ENCODE results near the gene ISX. TPM values are rescaled to one million over a fixed set of nuclear protein-coding genes. Genes with fewer than 3 reads are reported as not detected.

ISX gene
- polyA plus RNA-seq, 2 of the 4 experiments (the other 2 are of a cell fraction): not detected

DNA sequence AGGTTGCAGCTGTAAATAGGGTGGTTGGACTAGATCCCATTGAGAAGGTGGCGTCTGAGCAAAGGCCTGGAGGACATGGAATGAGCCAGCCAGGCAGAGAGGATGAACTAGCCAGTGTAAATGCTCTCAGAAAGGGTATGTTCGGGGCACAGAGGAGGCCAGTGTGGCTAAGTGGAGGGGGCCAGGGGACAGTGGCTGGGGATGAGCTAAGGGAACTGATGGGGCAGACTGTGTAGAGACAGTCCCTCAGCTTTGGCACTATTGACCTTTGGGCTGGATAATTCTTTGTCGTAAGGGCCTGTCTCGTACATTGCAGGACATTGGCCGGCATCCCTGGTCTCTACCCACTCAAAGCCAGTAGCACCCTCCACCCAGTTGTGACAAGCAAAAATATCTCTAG is 43.7 kb upstream of the ISX start:
- H3K27ac ChIP-seq: no peak overlapping the region
- H3K4me1 ChIP-seq: no peaks in the 10 kb centered on the region
- ATAC-seq (no peak), FAIRE-seq (no peak), DNase-seq (ENCODE audit: low read depth in 1 of 2, low spot score in 1 of 2) (no peak)
- TF ChIP-seq CEBPB (IDR thresholded peaks at IDR 0.05): no peak
- TF ChIP-seq POLR2A (IDR thresholded peaks at IDR 0.05; ENCODE audit: low read length): no peak
- TF ChIP-seq REST (IDR thresholded peaks at IDR 0.05): no peak
- TF ChIP-seq, protein P1, sequence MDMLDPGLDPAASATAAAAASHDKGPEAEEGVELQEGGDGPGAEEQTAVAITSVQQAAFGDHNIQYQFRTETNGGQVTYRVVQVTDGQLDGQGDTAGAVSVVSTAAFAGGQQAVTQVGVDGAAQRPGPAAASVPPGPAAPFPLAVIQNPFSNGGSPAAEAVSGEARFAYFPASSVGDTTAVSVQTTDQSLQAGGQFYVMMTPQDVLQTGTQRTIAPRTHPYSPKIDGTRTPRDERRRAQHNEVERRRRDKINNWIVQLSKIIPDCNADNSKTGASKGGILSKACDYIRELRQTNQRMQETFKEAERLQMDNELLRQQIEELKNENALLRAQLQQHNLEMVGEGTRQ (IDR thresholded peaks at IDR 0.05): no peak
- no peak for TF ChIP-seq CHD2 (IDR thresholded peaks at IDR 0.05; ENCODE audit: low read length, partially characterized antibody)
- TF ChIP-seq, protein P2, sequence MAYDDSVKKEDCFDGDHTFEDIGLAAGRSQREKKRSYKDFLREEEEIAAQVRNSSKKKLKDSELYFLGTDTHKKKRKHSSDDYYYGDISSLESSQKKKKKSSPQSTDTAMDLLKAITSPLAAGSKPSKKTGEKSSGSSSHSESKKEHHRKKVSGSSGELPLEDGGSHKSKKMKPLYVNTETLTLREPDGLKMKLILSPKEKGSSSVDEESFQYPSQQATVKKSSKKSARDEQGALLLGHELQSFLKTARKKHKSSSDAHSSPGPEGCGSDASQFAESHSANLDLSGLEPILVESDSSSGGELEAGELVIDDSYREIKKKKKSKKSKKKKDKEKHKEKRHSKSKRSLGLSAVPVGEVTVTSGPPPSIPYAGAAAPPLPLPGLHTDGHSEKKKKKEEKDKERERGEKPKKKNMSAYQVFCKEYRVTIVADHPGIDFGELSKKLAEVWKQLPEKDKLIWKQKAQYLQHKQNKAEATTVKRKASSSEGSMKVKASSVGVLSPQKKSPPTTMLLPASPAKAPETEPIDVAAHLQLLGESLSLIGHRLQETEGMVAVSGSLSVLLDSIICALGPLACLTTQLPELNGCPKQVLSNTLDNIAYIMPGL (CRISPR knock-in tag; IDR thresholded peaks at IDR 0.05; ENCODE audit: borderline replicate concordance): no peak
- TF ChIP-seq MYC (IDR thresholded peaks at IDR 0.05; ENCODE audit: borderline replicate concordance, low read length): no peak
- TF ChIP-seq KDM1A (IDR thresholded peaks at IDR 0.05; ENCODE audit: low read depth): no peak
- no peak for TF ChIP-seq EHF (CRISPR knock-in tag; IDR thresholded peaks at IDR 0.05)
- TF ChIP-seq SMC3 (IDR thresholded peaks at IDR 0.05): no peak
- TF ChIP-seq EHMT2 (IDR thresholded peaks at IDR 0.05; ENCODE audit: low read depth): no peak
- no peak for TF ChIP-seq NPAS2 (CRISPR knock-in tag; IDR thresholded peaks at IDR 0.05; ENCODE audit: borderline replicate concordance)
- TF ChIP-seq MAFK (IDR thresholded peaks at IDR 0.05; ENCODE audit: partially characterized antibody): no peak
- no peak for TF ChIP-seq RFX5 (IDR thresholded peaks at IDR 0.05)
- TF ChIP-seq, protein P3, sequence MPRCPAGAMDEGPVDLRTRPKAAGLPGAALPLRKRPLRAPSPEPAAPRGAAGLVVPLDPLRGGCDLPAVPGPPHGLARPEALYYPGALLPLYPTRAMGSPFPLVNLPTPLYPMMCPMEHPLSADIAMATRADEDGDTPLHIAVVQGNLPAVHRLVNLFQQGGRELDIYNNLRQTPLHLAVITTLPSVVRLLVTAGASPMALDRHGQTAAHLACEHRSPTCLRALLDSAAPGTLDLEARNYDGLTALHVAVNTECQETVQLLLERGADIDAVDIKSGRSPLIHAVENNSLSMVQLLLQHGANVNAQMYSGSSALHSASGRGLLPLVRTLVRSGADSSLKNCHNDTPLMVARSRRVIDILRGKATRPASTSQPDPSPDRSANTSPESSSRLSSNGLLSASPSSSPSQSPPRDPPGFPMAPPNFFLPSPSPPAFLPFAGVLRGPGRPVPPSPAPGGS (IDR thresholded peaks at IDR 0.05): no peak
- no peak for TF ChIP-seq CBX8 (IDR thresholded peaks at IDR 0.05)
- TF ChIP-seq CBX2 (IDR thresholded peaks at IDR 0.05; ENCODE audit: borderline replicate concordance, low read depth): no peak
- no peak for TF ChIP-seq BHLHE40 (IDR thresholded peaks at IDR 0.05; ENCODE audit: low read depth, low read length)
- no peak for TF ChIP-seq KDM5A (IDR thresholded peaks at IDR 0.05)
- TF ChIP-seq RCOR1 (IDR thresholded peaks at IDR 0.05; ENCODE audit: low read depth, low read length): no peak
- H3K4me2 ChIP-seq: no peak overlapping the region
- 70% methylated on average over 4 of the region's 5 CpGs for WGBS (ENCODE audit: missing lambda C conversion rate)
- ChIA-PET POLR2A (no interaction called here), CTCF (interaction anchor here (0.5 to 2.6 kb wide), 4 partner anchors 10 to 1099 kb away, joined by 3 to 6 read pairs (median 5); no protein-coding TSS in a partner anchor)
- H3K4me3 ChIP-seq: no peak overlapping the region
- H3K9me3 ChIP-seq: no peaks in the 10 kb centered on the region
